Loucy (cell line): ENCODE measurements around the gene CTSF.

ENCODE experiments used
- H2AFZ ChIP-seq: fragments of 200-600 bp; sonication (generic); 2 replicates; pipeline ENCODE4 v1.6.0; 2016; ENCODE audit warnings: antibody characterized with exemption, mild to moderate bottlenecking, low read length, moderate library complexity
- H3F3A ChIP-seq: fragments of 200-600 bp; 2 replicates; pipeline ENCODE4 v1.6.0; 2016; ENCODE audit warnings: antibody characterized with exemption, low read depth, mild to moderate bottlenecking
- H3K27me3 ChIP-seq: fragments of 200-600 bp; sonication (generic); 2 replicates; pipeline ENCODE4 v1.6.1; 2014; ENCODE audit warnings: low read length, mild to moderate bottlenecking; ENCODE audit not compliant: insufficient read depth, poor library complexity, severe bottlenecking
- H3K36me3 ChIP-seq: fragments of 200-600 bp; sonication (generic); 2 replicates; pipeline ENCODE4 v1.6.1; 2016; ENCODE audit warnings: low read length; ENCODE audit not compliant: insufficient read depth
- H3K4me1 ChIP-seq: fragments of 200-600 bp; sonication (generic); 2 replicates; pipeline ENCODE4 v1.5.1; 2014; ENCODE audit warnings: low read length, mild to moderate bottlenecking; ENCODE audit not compliant: insufficient read depth, poor library complexity, severe bottlenecking
- H3K4me2 ChIP-seq: fragments of 200-600 bp; sonication (generic); 2 replicates; pipeline ENCODE4 v1.6.0; 2014; ENCODE audit warnings: antibody characterized with exemption, low read length, low read depth, mild to moderate bottlenecking; ENCODE audit not compliant: poor library complexity, severe bottlenecking
- H3K4me3 ChIP-seq: fragments of 200-600 bp; sonication (generic); 2 replicates; pipeline ENCODE4 v1.5.1; 2014; ENCODE audit warnings: low read length, mild to moderate bottlenecking, mixed read lengths; ENCODE audit not compliant: poor library complexity, severe bottlenecking
- H3K79me2 ChIP-seq: fragments of 200-600 bp; sonication (generic); 2 replicates; pipeline ENCODE4 v1.6.1; 2014; ENCODE audit warnings: low read length; ENCODE audit not compliant: insufficient read depth
- H3K9ac ChIP-seq: fragments of 200-600 bp; sonication (generic); 2 replicates; pipeline ENCODE4 v1.6.0; 2014; ENCODE audit warnings: mild to moderate bottlenecking, low read depth, low read length, moderate library complexity; ENCODE audit not compliant: poor library complexity, severe bottlenecking
- H3K9me2 ChIP-seq: fragments of 200-600 bp; sonication (generic); replicated peaks from 2 replicates; pipeline ENCODE4 v1.6.1; 2016; ENCODE audit warnings: low read depth, low read length, mixed read lengths
- H3K9me3 ChIP-seq: fragments of 200-600 bp; sonication (generic); 2 replicates; pipeline ENCODE4 v1.6.1; 2014; ENCODE audit warnings: mild to moderate bottlenecking, antibody characterized with exemption, low read length, low read depth; ENCODE audit not compliant: insufficient read depth
- H4K20me1 ChIP-seq: fragments of 200-600 bp; sonication (generic); 2 replicates; pipeline ENCODE4 v1.6.0; 2014; ENCODE audit warnings: antibody characterized with exemption, low read length, mild to moderate bottlenecking; ENCODE audit not compliant: insufficient read depth, poor library complexity, severe bottlenecking
- CTCF ChIP-seq: fragments of 200-600 bp; sonication (generic); conservative IDR thresholded peaks from 2 replicates; pipeline ENCODE4 v1.5.1; 2014; ENCODE audit warnings: mild to moderate bottlenecking, antibody characterized with exemption, low read length
- EZH2phosphoT487 ChIP-seq: fragments of 200-600 bp; IDR thresholded peaks from 2 replicates; pipeline ENCODE4 v1.6.1; 2018; ENCODE audit warnings: antibody characterized with exemption, mild to moderate bottlenecking, moderate library complexity, borderline replicate concordance

Gene CTSF

DNA sequence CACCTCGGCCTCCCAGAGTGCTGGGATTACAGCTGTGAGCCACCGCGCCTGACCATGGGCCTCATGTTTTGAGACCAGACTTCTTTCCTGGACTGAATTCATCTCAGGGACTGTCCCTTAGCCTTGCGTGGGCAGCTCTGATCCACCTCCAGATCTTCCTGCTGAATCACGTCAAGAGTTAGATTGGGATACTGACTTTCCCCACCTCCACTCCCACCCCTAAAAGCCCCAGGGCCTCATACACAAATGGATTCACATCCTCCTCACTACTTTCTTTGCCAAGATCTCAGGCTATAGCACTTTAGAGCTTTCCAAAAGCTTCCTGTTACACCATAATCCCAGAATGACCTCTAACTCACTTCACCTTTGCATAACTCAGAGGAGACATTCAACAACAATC lies 12.4 kb upstream of the CTSF start:
- no peaks in the 10 kb centered on the region for H3K27me3 ChIP-seq

DNA sequence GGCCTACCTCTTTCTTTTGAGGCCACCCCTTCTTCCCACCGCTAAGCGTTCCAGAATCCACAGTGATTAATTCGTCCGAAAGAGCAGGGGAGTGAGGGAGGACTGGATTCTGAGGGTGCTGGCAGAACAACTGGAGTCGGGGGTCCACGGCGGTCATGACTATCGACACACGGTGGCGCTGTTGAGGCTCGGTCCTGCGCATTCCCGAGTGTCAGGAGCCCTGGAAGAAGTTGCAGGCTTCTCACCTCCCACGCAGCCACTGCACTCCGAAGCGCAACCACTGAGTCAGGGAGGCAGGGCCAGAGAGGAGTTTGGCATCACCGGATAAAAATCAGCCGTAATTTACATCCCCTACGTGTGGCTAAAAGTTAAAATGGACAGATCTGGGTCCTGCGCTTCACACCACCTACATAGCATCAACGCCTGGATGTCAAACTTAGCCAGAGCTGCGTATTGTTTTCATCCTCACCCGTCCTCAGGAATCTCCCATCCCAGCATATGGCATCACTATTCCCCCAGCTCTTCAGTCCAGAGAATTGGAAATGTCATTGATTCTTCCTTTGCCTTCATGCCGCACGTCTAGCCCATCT lies 10.7 kb upstream of the CTSF start:
- H4K20me1 ChIP-seq = no peaks in the 10 kb centered on the region
- no peak for TF ChIP-seq EZH2phosphoT487
- TF ChIP-seq CTCF = peak; percentile 86
- H3K4me1 ChIP-seq = no peaks in the 10 kb centered on the region
- H3K4me3 ChIP-seq = no peak overlapping the region
- no peak overlapping the region for H3K9ac ChIP-seq
- H2AFZ ChIP-seq = peak overlapping the region; percentile 49; the same call in 1 of the 2 replicates
- no peaks in the 10 kb centered on the region for H3K9me2 ChIP-seq
- no peaks in the 10 kb centered on the region for H3F3A ChIP-seq
- no peaks in the 10 kb centered on the region for H3K79me2 ChIP-seq
- no peak overlapping the region for H3K4me2 ChIP-seq
- no peaks in the 10 kb centered on the region for H3K36me3 ChIP-seq
- no peaks in the 10 kb centered on the region; the same call in 1 of the 2 replicates for H3K9me3 ChIP-seq
- H3K27me3 ChIP-seq = no peaks in the 10 kb centered on the region

More for the DNA sequence above, 12.4 kb upstream of the CTSF start:
- Histone ChIP-seq H3K4me1 (no peaks in the 10 kb centered on the region), H3F3A (no peaks in the 10 kb centered on the region), H3K4me2 (no peak overlapping the region), H3K9me3 (no peaks in the 10 kb centered on the region; the same call in 1 of the 2 replicates), H3K79me2 (no peaks in the 10 kb centered on the region), H3K9ac (no peak overlapping the region), H3K4me3 (no peak overlapping the region), H4K20me1 (no peaks in the 10 kb centered on the region), H3K9me2 (no peaks in the 10 kb centered on the region), H2AFZ (no peak overlapping the region), H3K36me3 (no peaks in the 10 kb centered on the region)
- TF ChIP-seq CTCF = no peak
- TF ChIP-seq EZH2phosphoT487 = no peak

- TF ChIP-seq CTCF = no peak
- no peak for TF ChIP-seq EZH2phosphoT487
- H4K20me1 ChIP-seq = no peaks in the 10 kb centered on the region
- H3K9me2 ChIP-seq = no peaks in the 10 kb centered on the region
- no peaks in the 10 kb centered on the region for H3K27me3 ChIP-seq
- no peak overlapping the region for H3K4me2 ChIP-seq
- no peaks in the 10 kb centered on the region for H3F3A ChIP-seq
- H3K36me3 ChIP-seq = no peaks in the 10 kb centered on the region
- no peaks in the 10 kb centered on the region for H3K79me2 ChIP-seq
- no peak overlapping the region for H3K9ac ChIP-seq
- H2AFZ ChIP-seq = no peak overlapping the region
- H3K4me3 ChIP-seq = no peak overlapping the region
- no peaks in the 10 kb centered on the region for H3K9me3 ChIP-seq
- peaks cover 2% of the 10 kb centered on the region for H3K4me1 ChIP-seq
Observed at GRCh38 chr11:66570850-66571180, 2.4 kb upstream of the CTSF start.
